IMR-90 (cell line): ENCODE measurements around the gene SPPL2A. TPM values are rescaled to one million over a fixed set of nuclear protein-coding genes. Genes with fewer than 3 reads are reported as not detected.

Experiments
- ATAC-seq: fragments of 200-7000 bp; cut with Tn5 transposase; 2 replicates; pipeline ENCODE4 v1.9.1; 2020; ENCODE audit warnings: low read depth, mild to moderate bottlenecking, moderate library complexity
- BruUV-seq: library from RNA; stranded (reverse); fragments of 400-500 nt; replicated peaks from 2 replicates; lab custom pipeline; 2021; lab: Mats Ljungman, UMichigan
- CTCF ChIA-PET: fragments of 300-600 bp; formaldehyde crosslinking; extraction: SDS; loops from one replicate; lab custom pipeline; 2021; ENCODE audit warnings: antibody characterized with exemption; lab: Yijun Ruan, JAX
- POLR2A ChIA-PET: fragments of 300-600 bp; sonication (Branson Sonifier 250); formaldehyde crosslinking; loops from one replicate; lab custom pipeline; 2022; ENCODE audit warnings: antibody characterized with exemption; ENCODE audit not compliant: unreplicated experiment; lab: Charles Lee
- DNase-seq: peaks from one replicate; pipeline ENCODE4 v3.0.0; 2013
- H2AFZ ChIP-seq: replicated peaks from 2 replicates; pipeline ENCODE3; 2013; ENCODE audit warnings: low read length, mild to moderate bottlenecking; ENCODE audit not compliant: poor library complexity
- H2AK5ac ChIP-seq: 2 replicates; pipeline ENCODE4 v1.6.1; 2013; ENCODE audit warnings: low read depth, low read length, inconsistent platforms
- H2AK9ac ChIP-seq: replicated peaks from 2 replicates; pipeline ENCODE3; 2013; ENCODE audit warnings: mild to moderate bottlenecking, low read depth, low read length, moderate library complexity; ENCODE audit not compliant: poor library complexity
- H2BK120ac ChIP-seq: 2 replicates; pipeline ENCODE4 v1.6.1; 2013; ENCODE audit warnings: low read depth, low read length, inconsistent platforms
- H2BK15ac ChIP-seq: 3 replicates; pipeline ENCODE4 v1.6.1; 2013; ENCODE audit warnings: low read depth, low read length, inconsistent platforms
- H2BK20ac ChIP-seq: 2 replicates; pipeline ENCODE4 v1.6.1; 2013; ENCODE audit warnings: low read depth, mild to moderate bottlenecking, inconsistent platforms, low read length, moderate library complexity
- H2BK5ac ChIP-seq: 2 replicates; pipeline ENCODE4 v1.6.1; 2013; ENCODE audit warnings: mild to moderate bottlenecking, low read depth, low read length, inconsistent platforms; ENCODE audit not compliant: poor library complexity, severe bottlenecking
- H3K14ac ChIP-seq: replicated peaks from 2 replicates; pipeline ENCODE4 v1.6.1; 2013; ENCODE audit warnings: low read depth, low read length, inconsistent platforms
- H3K18ac ChIP-seq: 2 replicates; pipeline ENCODE4 v1.6.1; 2013; ENCODE audit warnings: low read depth, low read length, control low read depth
- H3K23ac ChIP-seq: 2 replicates; pipeline ENCODE4 v1.6.1; 2013; ENCODE audit warnings: low read depth, low read length, inconsistent platforms
- H3K27ac ChIP-seq: 2 replicates; pipeline ENCODE4 v1.5.1; 2013; ENCODE audit warnings: mild to moderate bottlenecking, control low read depth, low read length; ENCODE audit not compliant: insufficient read depth
- H3K27me3 ChIP-seq: 2 replicates; pipeline ENCODE4 v1.6.1; 2013; ENCODE audit warnings: low read length; ENCODE audit not compliant: control insufficient read depth, insufficient read depth
- H3K36me3 ChIP-seq: 2 replicates; pipeline ENCODE4 v1.6.1; 2013; ENCODE audit warnings: low read length, mixed read lengths; ENCODE audit not compliant: control insufficient read depth, insufficient read depth
- H3K4ac ChIP-seq: 2 replicates; pipeline ENCODE4 v1.6.1; 2013; ENCODE audit warnings: low read depth, low read length, inconsistent platforms
- H3K4me1 ChIP-seq: 2 replicates; pipeline ENCODE4 v1.6.1; 2013; ENCODE audit warnings: low read length, mixed read lengths; ENCODE audit not compliant: control insufficient read depth, insufficient read depth
- H3K4me2 ChIP-seq: 2 replicates; pipeline ENCODE4 v1.6.1; 2013; ENCODE audit warnings: low read depth, mild to moderate bottlenecking, control low read depth, low read length, moderate library complexity
- H3K4me3 ChIP-seq: 2 replicates; pipeline ENCODE4 v1.5.1; 2013; ENCODE audit warnings: low read depth, mild to moderate bottlenecking, control low read depth, low read length, moderate library complexity; ENCODE audit not compliant: insufficient read depth
- H3K56ac ChIP-seq: 2 replicates; pipeline ENCODE4 v1.6.1; 2013; ENCODE audit warnings: low read length, inconsistent platforms; ENCODE audit not compliant: insufficient read depth; ENCODE audit errors: extremely low read depth
- H3K79me1 ChIP-seq, 2 experiments: 2 replicates each; pipeline ENCODE4 v1.6.1; 2013; ENCODE audit warnings: low read length in 2 of 2, inconsistent platforms in 1 of 2, low read depth in 1 of 2
- H3K9ac ChIP-seq: 2 replicates; pipeline ENCODE4 v1.6.1; 2013; ENCODE audit warnings: low read depth, low read length, control low read depth
- H3K9me1 ChIP-seq: 2 replicates; pipeline ENCODE4 v1.6.1; 2013; ENCODE audit warnings: low read length, inconsistent platforms; ENCODE audit not compliant: insufficient read depth
- H3K9me3 ChIP-seq: 2 replicates; pipeline ENCODE4 v1.6.1; 2013; ENCODE audit warnings: low read length; ENCODE audit not compliant: control insufficient read depth, insufficient read depth
- H4K20me1 ChIP-seq: 2 replicates; pipeline ENCODE4 v1.6.1; 2013; ENCODE audit warnings: low read length, inconsistent platforms; ENCODE audit not compliant: insufficient read depth
- H4K5ac ChIP-seq: 2 replicates; pipeline ENCODE4 v1.6.1; 2013; ENCODE audit warnings: mild to moderate bottlenecking, low read depth, low read length, control low read depth
- H4K8ac ChIP-seq, 2 experiments: 2 replicates each; pipeline ENCODE4 v1.6.1; 2013; ENCODE audit warnings: low read depth in 2 of 2, low read length in 2 of 2, control low read depth in 1 of 2, inconsistent platforms in 1 of 2
- H4K91ac ChIP-seq: 2 replicates; pipeline ENCODE4 v1.6.1; 2013; ENCODE audit warnings: low read depth, low read length, inconsistent platforms; ENCODE audit not compliant: insufficient read depth
- BHLHE40 ChIP-seq: fragments of 150-350 bp; IDR thresholded peaks from 2 replicates; pipeline ENCODE4 v1.6.1; 2016; ENCODE audit warnings: mild to moderate bottlenecking, low read depth, low read length
- CEBPB ChIP-seq: IDR thresholded peaks from 2 replicates; pipeline ENCODE4 v1.6.1; 2012; ENCODE audit warnings: low read depth, low read length, improper control_type of control experiment
- CHD1 ChIP-seq: IDR thresholded peaks from 2 replicates; pipeline ENCODE4 v1.6.1; 2012; ENCODE audit warnings: low read depth, low read length, improper control_type of control experiment
- CTCF ChIP-seq: conservative IDR thresholded peaks from 2 replicates; pipeline ENCODE4 v1.5.1; 2012; ENCODE audit warnings: mild to moderate bottlenecking, low read depth, low read length, improper control_type of control experiment
- ELK1 ChIP-seq: fragments of 150-350 bp; IDR thresholded peaks from 2 replicates; pipeline ENCODE4 v1.6.1; 2016; ENCODE audit warnings: low read depth, mild to moderate bottlenecking, low read length, moderate library complexity, borderline replicate concordance
- FOS ChIP-seq: fragments of 150-350 bp; IDR thresholded peaks from 2 replicates; pipeline ENCODE4 v1.6.1; 2016; ENCODE audit warnings: low read depth, low read length
- MAFK ChIP-seq: IDR thresholded peaks from 2 replicates; pipeline ENCODE4 v1.6.1; 2012; ENCODE audit warnings: low read depth, low read length, improper control_type of control experiment
- MAZ ChIP-seq: IDR thresholded peaks from 2 replicates; pipeline ENCODE4 v1.6.1; 2012; ENCODE audit warnings: low read depth, mild to moderate bottlenecking, low read length, improper control_type of control experiment, moderate library complexity, borderline replicate concordance
- MXI1 ChIP-seq: IDR thresholded peaks from 2 replicates; pipeline ENCODE4 v1.6.1; 2012; ENCODE audit warnings: low read depth, mild to moderate bottlenecking, low read length, moderate library complexity, borderline replicate concordance
- NFE2L2 ChIP-seq: fragments of 150-350 bp; IDR thresholded peaks from 2 replicates; pipeline ENCODE4 v1.6.1; 2016; ENCODE audit warnings: low read depth, mild to moderate bottlenecking, low read length
- POLR2A ChIP-seq: IDR thresholded peaks from 2 replicates; pipeline ENCODE4 v1.6.1; 2012; ENCODE audit warnings: mild to moderate bottlenecking, low read depth, low read length
- RAD21 ChIP-seq: IDR thresholded peaks from 2 replicates; pipeline ENCODE4 v1.6.1; 2012; ENCODE audit warnings: low read length, improper control_type of control experiment
- RCOR1 ChIP-seq: IDR thresholded peaks from 2 replicates; pipeline ENCODE4 v1.6.1; 2012; ENCODE audit warnings: mild to moderate bottlenecking, low read length, improper control_type of control experiment; ENCODE audit not compliant: insufficient replicate concordance
- RFX5 ChIP-seq: IDR thresholded peaks from 2 replicates; pipeline ENCODE4 v1.8.0; 2012; ENCODE audit warnings: low read depth, mild to moderate bottlenecking, low read length, moderate library complexity
- SMC3 ChIP-seq: fragments of 150-350 bp; IDR thresholded peaks from 2 replicates; pipeline ENCODE4 v1.6.1; 2016; ENCODE audit warnings: low read depth, mild to moderate bottlenecking, antibody characterized with exemption, low read length, moderate library complexity
- USF2 ChIP-seq: fragments of 150-350 bp; IDR thresholded peaks from 2 replicates; pipeline ENCODE4 v1.6.1; 2017; ENCODE audit warnings: mild to moderate bottlenecking, antibody characterized with exemption, low read length, low read depth
- WGBS, 2 experiments: methylation state at CpG; one replicate each; pipeline versions ENCODE4 v1.1.5 to v1.1.7; 2013; ENCODE audit warnings: missing lambda C conversion rate in 2 of 2; ENCODE audit not compliant: insufficient read length in 1 of 2; ENCODE audit errors: extremely low coverage in 2 of 2; 5-methylcytosine and 5-hydroxymethylcytosine counted together
- dilution Hi-C: fragments of 300-500 bp; cut with HindIII; formaldehyde crosslinking; loops from one replicate; pipeline ENCODE4 v1.14.3; 2018; ENCODE audit warnings: low sequenced_read_pairs; ENCODE audit not compliant: unreplicated experiment
- in situ Hi-C: fragments of 300-500 bp; cut with MboI; formaldehyde crosslinking; loops from 3 replicates; pipeline ENCODE4 v1.14.3; 2019; ENCODE audit warnings: low sequenced_read_pairs, inconsistent platforms, mixed read lengths
- intact Hi-C: fragments of 100-400 bp; cut with micrococcal nuclease; formaldehyde crosslinking; loops from 2 replicates; pipeline ENCODE4 v1.10.0; 2022
- polyA plus RNA-seq, 3 experiments: library from polyadenylated mRNA; depleted of rRNA; stranded (reverse); fragments of >200 nt; gene quantifications; 2 replicates each; pipeline ENCODE4 v1.2.3, GENCODE V29; 2012; ENCODE audit warnings: low replicate concordance in 1 of 3
- total RNA-seq: library from RNA; depleted of rRNA; stranded (reverse); fragments of >200 nt; gene quantifications from 2 replicates; pipeline ENCODE4 v1.2.3, GENCODE V29; 2012

The SPPL2A gene
- total and polyA plus RNA-seq, 2 of the 4 experiments (the other 2 are of a cell fraction) = 29.2 to 53.8 TPM

GRCh38 chr15:50655555-50655954, 110.0 kb downstream of the SPPL2A start:
- DNase-seq (no peak), ATAC-seq (no peak)
- Histone ChIP-seq H2AFZ (no peak overlapping the region), H3K14ac (no peak overlapping the region), H2BK20ac (no peak overlapping the region), H4K91ac (no peak overlapping the region), H3K9me1 (no peaks in the 10 kb centered on the region), H3K4me2 (no peak overlapping the region), H3K27ac (no peak overlapping the region), H3K9ac (no peak overlapping the region), H4K20me1 (no peaks in the 10 kb centered on the region), H3K4me1 (no peaks in the 10 kb centered on the region), H3K9me3 (no peaks in the 10 kb centered on the region), H3K36me3 (peaks cover 26% of the 10 kb centered on the region), H3K4ac (no peak overlapping the region), H4K8ac (no peak overlapping the region), H2BK120ac (no peak overlapping the region), H2AK9ac (no peak overlapping the region), H3K23ac (no peak overlapping the region), H3K56ac (no peak overlapping the region), H3K18ac (no peak overlapping the region), H3K4me3 (no peak overlapping the region), H3K79me1 (peaks cover 12 to 20% of the 10 kb centered on the region in 2 experiments), H4K5ac (no peak overlapping the region), H2BK15ac (no peak overlapping the region), H3K27me3 (no peaks in the 10 kb centered on the region), H2AK5ac (no peak overlapping the region), H2BK5ac (no peak overlapping the region)
- in situ Hi-C loops (no loop called here), intact Hi-C loops (no loop called here), dilution Hi-C loops (no loop called here)
- TF ChIP-seq MAFK = no peak
- no peak for TF ChIP-seq RCOR1
- TF ChIP-seq USF2 = no peak
- TF ChIP-seq MXI1 = no peak
- no peak for TF ChIP-seq SMC3
- no peak for TF ChIP-seq POLR2A
- no peak for TF ChIP-seq MAZ
- TF ChIP-seq NFE2L2 = no peak
- no peak for TF ChIP-seq RAD21
- no peak for TF ChIP-seq RFX5
- TF ChIP-seq CEBPB = no peak
- no peak for TF ChIP-seq ELK1
- TF ChIP-seq FOS = no peak
- TF ChIP-seq CHD1 = no peak
- no peak for TF ChIP-seq CTCF
- no peak for TF ChIP-seq BHLHE40
- CTCF ChIA-PET = interaction anchor here (1.1 kb wide), 1 partner anchor 20 kb away, joined by 3 read pairs; no protein-coding TSS in a partner anchor
- POLR2A ChIA-PET = no interaction called here
- no TSS peak for BruUV-seq
- WGBS, 2 experiments = no CpG with 5 or more reads among the region's 4 CpGs
